Esophagus squamous epithelium (tissue), 5 donors: Measurements from ENCODE around the gene AIDA. TPM values are rescaled to one million over a fixed set of nuclear protein-coding genes. Genes with fewer than 3 reads are reported as not detected.

Experiments
- DNase-seq: peaks from one replicate; lab custom pipeline; 2025; lab: John Stamatoyannopoulos, UW
- H3K27ac ChIP-seq, 4 donors: fragments of 200-600 bp; sonication (generic); one replicate each; pipeline ENCODE4 v1.5.1; 2016 to 2019; ENCODE audit warnings: mild to moderate bottlenecking in 1 of 4
- H3K27me3 ChIP-seq, 4 donors: fragments of 200-600 bp; sonication (generic); 1 replicate in 3 of 4; 2 replicates in 1 of 4; pipeline versions ENCODE4 v1.5.1 to v1.6.0; 2017 to 2021; ENCODE audit warnings: antibody characterized with exemption in 1 of 4
- H3K36me3 ChIP-seq, 3 donors: fragments of 200-600 bp; sonication (generic); one replicate each; pipeline ENCODE4 v1.5.1; 2016 to 2019
- H3K4me1 ChIP-seq, 3 donors: fragments of 200-600 bp; sonication (generic); one replicate each; pipeline ENCODE4 v1.5.1; 2017 to 2019
- H3K4me3 ChIP-seq, 4 donors: fragments of 200-600 bp; sonication (generic); 1 replicate in 3 of 4; 2 replicates in 1 of 4; pipeline ENCODE4 v1.5.1; 2016 to 2019; ENCODE audit warnings: mild to moderate bottlenecking in 2 of 4, moderate library complexity in 1 of 4
- H3K9me3 ChIP-seq, 3 donors: fragments of 200-600 bp; sonication (generic); one replicate each; pipeline ENCODE4 v1.5.1; 2016 to 2019
- POLR2A ChIP-seq, 4 donors: fragments of 450-650 bp; IDR thresholded peaks; one replicate each; pipeline ENCODE4 v1.6.1; 2017; ENCODE audit warnings: antibody characterized with exemption in 4 of 4, mild to moderate bottlenecking in 4 of 4, moderate library complexity in 3 of 4
- WGBS, 2 donors: methylation state at CpG; one replicate each; pipeline ENCODE4 v1.1.5; 2018; 5-methylcytosine and 5-hydroxymethylcytosine counted together
- intact Hi-C: fragments of 100-400 bp; cut with DNase I; formaldehyde crosslinking; loops from one replicate; pipeline ENCODE4 v1.15.0; 2022
- total RNA-seq, 4 donors: library from RNA; depleted of rRNA; stranded (reverse); fragments of >200 nt; gene quantifications; one replicate each; pipeline ENCODE4 v1.1.0, GENCODE V29; 2016
- TF ChIP-seq, protein P1 (sequence below), 6 experiments: fragments of 450-650 bp in 4 of 6; fragments of 200-600 bp in 2 of 6; sonication (generic) in 2 of 6; IDR thresholded peaks; one replicate each; pipeline ENCODE4 v1.5.1; 2016 to 2019; ENCODE audit warnings: antibody characterized with exemption in 6 of 6, mild to moderate bottlenecking in 4 of 6, moderate library complexity in 4 of 6
- donor health status: DM: yes; HTN: yes; CAD: no.

The AIDA gene
- total RNA-seq, 4 donors from 2014 or later, result 18.6 to 51.1 (median 31.7) TPM

DNA sequence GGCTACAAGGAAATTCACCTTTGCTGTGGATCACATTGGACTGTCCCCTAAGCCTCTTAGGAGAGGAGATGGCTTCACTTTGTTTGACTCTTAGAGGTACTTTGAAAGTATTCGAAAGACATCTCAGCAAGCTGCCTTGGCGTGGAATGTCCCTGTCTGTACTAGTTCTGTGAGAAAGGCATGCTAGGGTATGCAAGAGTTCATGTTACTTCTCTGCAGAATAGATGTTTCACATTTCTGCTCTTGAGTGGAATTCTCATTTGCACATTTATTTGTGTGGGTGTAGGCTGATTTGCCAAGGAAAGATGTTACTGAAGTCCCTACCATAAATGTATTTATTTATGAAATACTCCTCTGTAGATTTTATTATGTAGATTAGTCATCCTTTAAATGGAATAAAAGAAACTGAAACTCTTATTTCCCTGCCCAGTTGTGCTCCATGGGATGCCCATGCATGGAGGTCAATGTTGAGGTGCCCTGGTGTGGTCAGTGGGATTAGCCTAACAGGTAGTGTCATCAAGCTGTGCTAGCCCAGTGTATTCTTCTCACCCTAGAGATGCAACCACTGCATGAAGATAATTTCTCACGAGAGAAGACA lies 80.6 kb downstream of the AIDA start:
- 82 to 96% methylated on average over 3 of the region's 3 CpGs for WGBS, 2 donors
- no peak overlapping the region for H3K27ac ChIP-seq
- TF ChIP-seq, protein P1, sequence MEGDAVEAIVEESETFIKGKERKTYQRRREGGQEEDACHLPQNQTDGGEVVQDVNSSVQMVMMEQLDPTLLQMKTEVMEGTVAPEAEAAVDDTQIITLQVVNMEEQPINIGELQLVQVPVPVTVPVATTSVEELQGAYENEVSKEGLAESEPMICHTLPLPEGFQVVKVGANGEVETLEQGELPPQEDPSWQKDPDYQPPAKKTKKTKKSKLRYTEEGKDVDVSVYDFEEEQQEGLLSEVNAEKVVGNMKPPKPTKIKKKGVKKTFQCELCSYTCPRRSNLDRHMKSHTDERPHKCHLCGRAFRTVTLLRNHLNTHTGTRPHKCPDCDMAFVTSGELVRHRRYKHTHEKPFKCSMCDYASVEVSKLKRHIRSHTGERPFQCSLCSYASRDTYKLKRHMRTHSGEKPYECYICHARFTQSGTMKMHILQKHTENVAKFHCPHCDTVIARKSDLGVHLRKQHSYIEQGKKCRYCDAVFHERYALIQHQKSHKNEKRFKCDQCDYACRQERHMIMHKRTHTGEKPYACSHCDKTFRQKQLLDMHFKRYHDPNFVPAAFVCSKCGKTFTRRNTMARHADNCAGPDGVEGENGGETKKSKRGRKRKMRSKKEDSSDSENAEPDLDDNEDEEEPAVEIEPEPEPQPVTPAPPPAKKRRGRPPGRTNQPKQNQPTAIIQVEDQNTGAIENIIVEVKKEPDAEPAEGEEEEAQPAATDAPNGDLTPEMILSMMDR (IDR thresholded peaks at IDR 0.05), result no peak
- TF ChIP-seq POLR2A (IDR thresholded peaks at IDR 0.05), result no peak
- H3K27me3 ChIP-seq, result no peaks in the 10 kb centered on the region
- H3K4me3 ChIP-seq, result no peak overlapping the region
- DNase-seq, result no peak
- intact Hi-C loops, result loop anchor here (5.0 kb wide), 1 partner anchor 169 kb away; no protein-coding TSS in a partner anchor
- peaks cover 13 to 97% (median 19%) of the 10 kb centered on the region in 3 donors for H3K36me3 ChIP-seq
- H3K4me1 ChIP-seq, result no peaks in the 10 kb centered on the region
- H3K9me3 ChIP-seq, result no peaks in the 10 kb centered on the region

DNA sequence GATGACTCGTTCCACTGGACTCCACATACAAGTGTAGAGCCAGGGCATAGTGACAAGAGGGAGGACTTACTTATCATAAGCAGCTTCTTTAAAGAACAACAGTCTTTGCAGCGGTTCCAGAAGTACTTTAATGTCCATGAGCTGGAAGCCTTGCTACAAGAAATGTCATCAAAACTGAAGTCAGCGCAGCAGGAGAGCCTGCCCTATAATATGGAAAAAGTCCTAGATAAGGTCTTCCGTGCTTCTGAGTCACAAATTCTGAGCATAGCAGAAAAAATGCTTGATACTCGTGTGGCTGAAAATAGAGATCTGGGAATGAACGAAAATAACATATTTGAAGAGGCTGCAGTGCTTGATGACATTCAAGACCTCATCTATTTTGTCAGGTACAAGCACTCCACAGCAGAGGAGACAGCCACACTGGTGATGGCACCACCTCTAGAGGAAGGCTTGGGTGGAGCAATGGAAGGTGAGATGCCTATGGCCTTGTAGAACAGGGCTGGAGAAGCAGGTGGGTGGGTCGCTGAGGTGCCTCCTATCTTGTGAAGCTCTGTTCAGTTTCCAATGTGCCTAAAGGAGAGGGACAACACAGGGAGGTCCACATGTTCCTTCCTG lies 82.3 kb downstream of the AIDA start:
- H3K9me3 ChIP-seq, result no peaks in the 10 kb centered on the region
- H3K4me1 ChIP-seq, result no peaks in the 10 kb centered on the region
- WGBS, 2 donors, result 86 to 93% methylated on average over 7 of the region's 7 CpGs
- H3K4me3 ChIP-seq, result no peak overlapping the region
- H3K27me3 ChIP-seq, result no peaks in the 10 kb centered on the region
- H3K36me3 ChIP-seq, result peaks cover 13 to 97% (median 19%) of the 10 kb centered on the region in 3 donors
- TF ChIP-seq, protein P1 (IDR thresholded peaks at IDR 0.05), result no peak
- TF ChIP-seq POLR2A (IDR thresholded peaks at IDR 0.05), result no peak
- DNase-seq, result no peak
- intact Hi-C loops, result loop anchor here (5.0 kb wide), 1 partner anchor 168 kb away; no protein-coding TSS in a partner anchor
- no peak overlapping the region for H3K27ac ChIP-seq

DNA sequence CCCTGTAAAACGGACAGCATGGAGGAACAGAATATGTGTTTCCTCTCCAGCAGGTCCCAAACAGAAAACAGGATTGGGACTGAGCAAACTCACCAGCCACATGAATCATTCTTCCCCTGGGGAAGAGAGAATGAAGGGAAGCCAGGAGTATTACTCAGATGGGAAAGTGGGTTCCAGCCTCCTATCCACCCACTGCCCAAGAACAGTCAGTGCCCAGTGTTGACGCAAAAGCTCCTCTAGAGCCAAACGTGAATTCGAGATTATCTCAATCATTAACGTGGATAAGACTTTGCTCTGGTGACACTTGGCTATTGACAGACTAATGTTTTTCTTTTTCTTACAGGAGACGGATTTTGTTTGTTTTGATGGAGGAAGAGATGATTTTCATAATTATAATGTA lies 85.1 kb downstream of the AIDA start:
- Histone ChIP-seq H3K36me3 (peaks cover 8 to 100% (median 13%) of the 10 kb centered on the region in 3 donors), H3K4me3 (no peak overlapping the region), H3K9me3 (no peaks in the 10 kb centered on the region), H3K27me3 (no peaks in the 10 kb centered on the region), H3K4me1 (no peaks in the 10 kb centered on the region), H3K27ac (no peak overlapping the region)
- 72 to 81% methylated on average over 6 of the region's 6 CpGs for WGBS, 2 donors
- no peak for DNase-seq
- intact Hi-C loops, result no loop called here
- no peak for TF ChIP-seq POLR2A (IDR thresholded peaks at IDR 0.05)
- TF ChIP-seq, protein P1 (IDR thresholded peaks at IDR 0.05), result no peak

DNA sequence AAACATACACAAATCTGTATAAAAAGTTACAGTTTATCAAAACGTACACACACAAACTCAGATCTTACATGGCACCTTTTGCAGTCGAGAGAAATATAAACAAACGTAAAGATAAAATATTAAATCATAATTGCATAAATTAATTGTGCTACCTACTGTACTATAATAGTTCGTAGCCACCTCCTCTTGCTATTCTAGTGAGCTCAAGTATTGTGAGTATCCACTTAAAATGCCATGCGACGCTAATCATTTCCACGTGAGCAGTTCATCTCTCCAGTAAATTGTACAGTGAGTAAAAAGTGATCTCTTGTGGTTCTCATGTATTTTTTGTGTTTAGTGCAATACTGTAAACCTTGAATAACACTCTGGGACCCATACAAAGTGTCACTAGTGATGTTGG lies 88.1 kb downstream of the AIDA start:
- no peak for DNase-seq
- intact Hi-C loops, result no loop called here
- Histone ChIP-seq H3K4me3 (no peak overlapping the region), H3K27me3 (no peaks in the 10 kb centered on the region), H3K4me1 (peaks cover 0 to 15% (median 4%) of the 10 kb centered on the region in 3 donors), H3K36me3 (peaks cover 8 to 76% (median 9%) of the 10 kb centered on the region in 3 donors), H3K27ac (no peak overlapping the region), H3K9me3 (no peaks in the 10 kb centered on the region)
- TF ChIP-seq, protein P1 (IDR thresholded peaks at IDR 0.05), result no peak
- no peak for TF ChIP-seq POLR2A (IDR thresholded peaks at IDR 0.05)
- 92 to 97% methylated on average over 7 of the region's 7 CpGs for WGBS, 2 donors

DNA sequence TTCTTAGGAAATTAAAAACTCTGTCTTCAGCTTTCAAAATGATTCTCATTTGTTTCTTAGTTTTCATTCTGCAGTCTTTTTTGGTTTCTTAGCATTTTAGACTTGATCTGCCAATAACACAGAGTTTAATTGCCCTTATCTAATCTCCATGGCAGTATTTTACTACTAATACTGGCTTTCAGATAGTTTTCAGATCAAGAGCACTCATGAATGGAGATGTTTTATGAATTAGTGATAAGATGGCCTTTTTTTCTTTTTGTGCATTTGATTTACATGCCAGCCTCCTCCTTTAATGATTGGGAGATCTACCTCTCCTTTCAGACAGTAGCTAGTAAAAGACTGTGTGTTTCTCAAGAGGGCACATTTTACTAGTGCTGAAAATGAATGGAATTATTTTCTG lies 88.8 kb downstream of the AIDA start:
- TF ChIP-seq POLR2A (IDR thresholded peaks at IDR 0.05), result no peak
- TF ChIP-seq, protein P1 (IDR thresholded peaks at IDR 0.05), result no peak
- Histone ChIP-seq H3K36me3 (peaks cover 8 to 69% (median 9%) of the 10 kb centered on the region in 3 donors), H3K27me3 (no peaks in the 10 kb centered on the region), H3K4me1 (peaks cover 4 to 22% (median 9%) of the 10 kb centered on the region in 3 donors), H3K9me3 (no peaks in the 10 kb centered on the region), H3K27ac (no peak overlapping the region), H3K4me3 (no peak overlapping the region)
- DNase-seq, result no peak
- intact Hi-C loops, result no loop called here
